Suprapubic skin (tissue), 4 donors: ENCODE measurements around the gene PRPSAP2.

ENCODE experiments used
- CTCF ChIP-seq, 2 donors: fragments of 200-600 bp in 1 of 2; fragments of 450-650 bp in 1 of 2; sonication (generic) in 1 of 2; IDR thresholded peaks; one replicate each; pipeline ENCODE4 v1.5.1; 2016 to 2019; ENCODE audit warnings: antibody characterized with exemption in 2 of 2, mild to moderate bottlenecking in 1 of 2, moderate library complexity in 1 of 2
- EP300 ChIP-seq: sonication (generic); formaldehyde crosslinking; IDR thresholded peaks from one replicate; pipeline ENCODE4 v1.6.1; 2017; ENCODE audit warnings: antibody characterized with exemption
- POLR2A ChIP-seq, 2 donors: fragments of 450-650 bp; IDR thresholded peaks; one replicate each; pipeline ENCODE4 v1.6.1; 2017; ENCODE audit warnings: antibody characterized with exemption in 2 of 2, mild to moderate bottlenecking in 2 of 2, moderate library complexity in 2 of 2
- POLR2AphosphoS5 ChIP-seq, 3 donors: sonication (generic); formaldehyde crosslinking; IDR thresholded peaks; one replicate each; pipeline ENCODE4 v1.6.1; 2017; ENCODE audit warnings: antibody characterized with exemption in 3 of 3

- no peak for TF ChIP-seq POLR2AphosphoS5 (IDR thresholded peaks at IDR 0.05)
- TF ChIP-seq CTCF (IDR thresholded peaks at IDR 0.05), result no peak
- TF ChIP-seq POLR2A (IDR thresholded peaks at IDR 0.05), result no peak
- no peak for TF ChIP-seq EP300
These were observed 110.4 kb downstream of the PRPSAP2 start for GRCh38 chr17:18968345-18968744.
